HG02885 (cell line): ENCODE results near the gene CALML5.
"Not testable (repeated sequence)": the region's sequence is repeated elsewhere in the genome, so short reads cannot be mapped to it uniquely, and the experiment has no call there.

Experiments used
- ATAC-seq: cut with Tn5 transposase; IDR thresholded peaks from one replicate; pipeline ENCODE4 v1.9.1; 2021; ENCODE audit warnings: mild to moderate bottlenecking; ENCODE audit not compliant: unreplicated experiment, poor library complexity

The CALML5 gene

GRCh38 chr10:5486853-5487235 is 12.5 kb downstream of the CALML5 start:
- no peak for ATAC-seq

GRCh38 chr10:5485948-5486852 is 13.2 kb downstream of the CALML5 start:
- ATAC-seq, result no peak

GRCh38 chr10:5485290-5485689 is 14.1 kb downstream of the CALML5 start:
- no peak for ATAC-seq

- ATAC-seq, result no peak
Observed at GRCh38 chr10:5484205-5484604, 15.2 kb downstream of the CALML5 start.

GRCh38 chr10:5482016-5482415 is 17.4 kb downstream of the CALML5 start:
- no peak for ATAC-seq

- ATAC-seq, result no peak
Observed at GRCh38 chr10:5481121-5481520, 18.2 kb downstream of the CALML5 start.

- ATAC-seq, result no peak
Observed at GRCh38 chr10:5480162-5480941, 19.0 kb downstream of the CALML5 start.

GRCh38 chr10:5479481-5480161 is 19.7 kb downstream of the CALML5 start:
- no peak for ATAC-seq

GRCh38 chr10:5478694-5479305 is 20.6 kb downstream of the CALML5 start:
- ATAC-seq, result no peak

GRCh38 chr10:5477948-5478693 is 21.2 kb downstream of the CALML5 start:
- no peak for ATAC-seq

- no peak for ATAC-seq
Observed at GRCh38 chr10:5476918-5477525, 22.3 kb downstream of the CALML5 start.

GRCh38 chr10:5475974-5476807 is 23.2 kb downstream of the CALML5 start:
- not testable (repeated sequence) for ATAC-seq

- not testable (repeated sequence) for ATAC-seq
Observed at GRCh38 chr10:5475088-5475487, 24.3 kb downstream of the CALML5 start.

GRCh38 chr10:5474642-5475041 is 24.7 kb downstream of the CALML5 start:
- ATAC-seq, result not testable (repeated sequence)

- no peak for ATAC-seq
Observed at GRCh38 chr10:5470062-5470751, 29.2 kb downstream of the CALML5 start.

- no peak for ATAC-seq
Observed at GRCh38 chr10:5469353-5470061, 29.9 kb downstream of the CALML5 start.
